ENCODE measurements around the gene RAP1GAP2. TPM values are rescaled to one million over a fixed set of nuclear protein-coding genes. Genes with fewer than 3 reads are reported as not detected.

RAP1GAP2 gene
- polyA plus RNA-seq, 1 of the 3 experiments (the other 2 are of a cell fraction): 22.0 TPM

DNA sequence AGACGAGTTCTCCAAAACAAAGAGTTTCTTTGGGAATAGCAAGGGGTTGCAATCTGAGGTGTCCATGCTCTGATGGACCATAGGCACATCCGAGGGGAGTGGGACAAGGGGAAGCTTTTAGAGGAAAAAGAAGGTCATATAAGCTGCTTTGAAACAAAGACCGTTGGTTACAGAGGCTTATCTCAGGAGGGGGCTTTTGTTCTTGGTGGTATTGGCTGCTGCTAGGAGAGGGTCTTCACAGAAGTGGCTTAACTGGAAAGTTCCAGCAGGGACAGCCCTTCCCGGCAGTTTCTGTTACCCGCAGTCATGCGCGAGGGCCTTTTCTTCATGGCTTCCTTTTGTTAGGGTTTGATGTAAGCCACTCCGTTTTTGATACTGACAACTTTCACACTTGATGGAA, 76.0 kb downstream of the RAP1GAP2 start:
- Histone ChIP-seq H3K9me3 (no peaks in the 10 kb centered on the region), H3K27ac (ENCODE audit: low read depth in 2 of 2, low read length in 1 of 2) (no peak overlapping the region), H4K20me1 (ENCODE audit: insufficient read depth) (peaks cover 24% of the 10 kb centered on the region), H3K27me3 (ENCODE audit: insufficient read depth) (no peaks in the 10 kb centered on the region), H3K4me3 (ENCODE audit: low read depth in 2 of 2, low read length in 1 of 2) (no peak overlapping the region), H3F3A (replicated peaks; ENCODE audit: insufficient read depth) (no peaks in the 10 kb centered on the region), H3K9ac (no peak overlapping the region), H3K79me2 (ENCODE audit: insufficient read depth) (peaks cover 91% of the 10 kb centered on the region), H3K36me3 (replicated peaks in 1 of 2; ENCODE audit: control insufficient read depth in 1 of 2, insufficient read depth in 2 of 2, low read length in 1 of 2) (no peaks in the 10 kb centered on the region), H2AFZ (ENCODE audit: low read depth) (no peak overlapping the region), H3K4me2 (no peak overlapping the region), H3K4me1 (ENCODE audit: control insufficient read depth in 1 of 2, insufficient read depth in 2 of 2, low read depth in 1 of 2, low read length in 1 of 2) (peaks cover 6 to 10% of the 10 kb centered on the region in 2 experiments; a peak in 1 of 4 replicates), H3K9me2 (no peaks in the 10 kb centered on the region)
- ChIA-PET CTCF (interaction anchor here (0.8 to 1.6 kb wide), 3 partner anchors 12 to 35 kb away, joined by 3 read pairs; no protein-coding TSS in a partner anchor), POLR2A (interaction anchor here (0.7 kb wide), 1 partner anchor 65 kb away, joined by 4 read pairs; no protein-coding TSS in a partner anchor)
- DNase-seq: no peak
- no peak for TF ChIP-seq RAD21 (IDR thresholded peaks at IDR 0.05; ENCODE audit: low read length)
- TF ChIP-seq, protein P1, sequence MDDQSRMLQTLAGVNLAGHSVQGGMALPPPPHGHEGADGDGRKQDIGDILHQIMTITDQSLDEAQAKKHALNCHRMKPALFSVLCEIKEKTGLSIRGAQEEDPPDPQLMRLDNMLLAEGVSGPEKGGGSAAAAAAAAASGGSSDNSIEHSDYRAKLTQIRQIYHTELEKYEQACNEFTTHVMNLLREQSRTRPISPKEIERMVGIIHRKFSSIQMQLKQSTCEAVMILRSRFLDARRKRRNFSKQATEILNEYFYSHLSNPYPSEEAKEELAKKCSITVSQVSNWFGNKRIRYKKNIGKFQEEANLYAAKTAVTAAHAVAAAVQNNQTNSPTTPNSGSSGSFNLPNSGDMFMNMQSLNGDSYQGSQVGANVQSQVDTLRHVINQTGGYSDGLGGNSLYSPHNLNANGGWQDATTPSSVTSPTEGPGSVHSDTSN (IDR thresholded peaks at IDR 0.05): no peak
- no peak for TF ChIP-seq NRF1 (IDR thresholded peaks at IDR 0.05; ENCODE audit: low read depth, low read length)
- no peak for TF ChIP-seq TCF12 (IDR thresholded peaks at IDR 0.05)
- TF ChIP-seq POLR2AphosphoS5 (IDR thresholded peaks at IDR 0.05; ENCODE audit: low read depth, low read length): no peak
- TF ChIP-seq, protein P2, sequence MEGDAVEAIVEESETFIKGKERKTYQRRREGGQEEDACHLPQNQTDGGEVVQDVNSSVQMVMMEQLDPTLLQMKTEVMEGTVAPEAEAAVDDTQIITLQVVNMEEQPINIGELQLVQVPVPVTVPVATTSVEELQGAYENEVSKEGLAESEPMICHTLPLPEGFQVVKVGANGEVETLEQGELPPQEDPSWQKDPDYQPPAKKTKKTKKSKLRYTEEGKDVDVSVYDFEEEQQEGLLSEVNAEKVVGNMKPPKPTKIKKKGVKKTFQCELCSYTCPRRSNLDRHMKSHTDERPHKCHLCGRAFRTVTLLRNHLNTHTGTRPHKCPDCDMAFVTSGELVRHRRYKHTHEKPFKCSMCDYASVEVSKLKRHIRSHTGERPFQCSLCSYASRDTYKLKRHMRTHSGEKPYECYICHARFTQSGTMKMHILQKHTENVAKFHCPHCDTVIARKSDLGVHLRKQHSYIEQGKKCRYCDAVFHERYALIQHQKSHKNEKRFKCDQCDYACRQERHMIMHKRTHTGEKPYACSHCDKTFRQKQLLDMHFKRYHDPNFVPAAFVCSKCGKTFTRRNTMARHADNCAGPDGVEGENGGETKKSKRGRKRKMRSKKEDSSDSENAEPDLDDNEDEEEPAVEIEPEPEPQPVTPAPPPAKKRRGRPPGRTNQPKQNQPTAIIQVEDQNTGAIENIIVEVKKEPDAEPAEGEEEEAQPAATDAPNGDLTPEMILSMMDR (IDR thresholded peaks at IDR 0.05): no peak
- TF ChIP-seq, protein P3, sequence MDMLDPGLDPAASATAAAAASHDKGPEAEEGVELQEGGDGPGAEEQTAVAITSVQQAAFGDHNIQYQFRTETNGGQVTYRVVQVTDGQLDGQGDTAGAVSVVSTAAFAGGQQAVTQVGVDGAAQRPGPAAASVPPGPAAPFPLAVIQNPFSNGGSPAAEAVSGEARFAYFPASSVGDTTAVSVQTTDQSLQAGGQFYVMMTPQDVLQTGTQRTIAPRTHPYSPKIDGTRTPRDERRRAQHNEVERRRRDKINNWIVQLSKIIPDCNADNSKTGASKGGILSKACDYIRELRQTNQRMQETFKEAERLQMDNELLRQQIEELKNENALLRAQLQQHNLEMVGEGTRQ (IDR thresholded peaks at IDR 0.05; ENCODE audit: borderline replicate concordance, low read depth, low read length): no peak
- TF ChIP-seq TEAD4 (IDR thresholded peaks at IDR 0.05; ENCODE audit: borderline replicate concordance, insufficient read depth): no peak
- TF ChIP-seq, protein P4, sequence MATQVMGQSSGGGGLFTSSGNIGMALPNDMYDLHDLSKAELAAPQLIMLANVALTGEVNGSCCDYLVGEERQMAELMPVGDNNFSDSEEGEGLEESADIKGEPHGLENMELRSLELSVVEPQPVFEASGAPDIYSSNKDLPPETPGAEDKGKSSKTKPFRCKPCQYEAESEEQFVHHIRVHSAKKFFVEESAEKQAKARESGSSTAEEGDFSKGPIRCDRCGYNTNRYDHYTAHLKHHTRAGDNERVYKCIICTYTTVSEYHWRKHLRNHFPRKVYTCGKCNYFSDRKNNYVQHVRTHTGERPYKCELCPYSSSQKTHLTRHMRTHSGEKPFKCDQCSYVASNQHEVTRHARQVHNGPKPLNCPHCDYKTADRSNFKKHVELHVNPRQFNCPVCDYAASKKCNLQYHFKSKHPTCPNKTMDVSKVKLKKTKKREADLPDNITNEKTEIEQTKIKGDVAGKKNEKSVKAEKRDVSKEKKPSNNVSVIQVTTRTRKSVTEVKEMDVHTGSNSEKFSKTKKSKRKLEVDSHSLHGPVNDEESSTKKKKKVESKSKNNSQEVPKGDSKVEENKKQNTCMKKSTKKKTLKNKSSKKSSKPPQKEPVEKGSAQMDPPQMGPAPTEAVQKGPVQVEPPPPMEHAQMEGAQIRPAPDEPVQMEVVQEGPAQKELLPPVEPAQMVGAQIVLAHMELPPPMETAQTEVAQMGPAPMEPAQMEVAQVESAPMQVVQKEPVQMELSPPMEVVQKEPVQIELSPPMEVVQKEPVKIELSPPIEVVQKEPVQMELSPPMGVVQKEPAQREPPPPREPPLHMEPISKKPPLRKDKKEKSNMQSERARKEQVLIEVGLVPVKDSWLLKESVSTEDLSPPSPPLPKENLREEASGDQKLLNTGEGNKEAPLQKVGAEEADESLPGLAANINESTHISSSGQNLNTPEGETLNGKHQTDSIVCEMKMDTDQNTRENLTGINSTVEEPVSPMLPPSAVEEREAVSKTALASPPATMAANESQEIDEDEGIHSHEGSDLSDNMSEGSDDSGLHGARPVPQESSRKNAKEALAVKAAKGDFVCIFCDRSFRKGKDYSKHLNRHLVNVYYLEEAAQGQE (IDR thresholded peaks at IDR 0.05; ENCODE audit: low read depth, low read length): no peak
- 92% methylated on average over 8 of the region's 8 CpGs for WGBS (ENCODE audit: low lambda C conversion rate)

All from SK-N-SH (cell line).